SK-N-MC (cell line): ENCODE results near the gene MAP4K5.

Source experiments
- EZH2 ChIP-seq: fragments of 200-600 bp; sonication (generic); IDR thresholded peaks from one replicate; pipeline ENCODE4 v1.6.1; 2017; ENCODE audit warnings: antibody characterized with exemption
- FOXP2 ChIP-seq: optimal IDR thresholded peaks from 2 replicates; pipeline ENCODE3; 2011; ENCODE audit warnings: mild to moderate bottlenecking, moderate library complexity; ENCODE audit not compliant: insufficient read depth; ENCODE audit errors: extremely low read length, control extremely low read depth
- POLR2AphosphoS5 ChIP-seq: IDR thresholded peaks from 2 replicates; pipeline ENCODE4 v1.6.1; 2012; ENCODE audit warnings: mild to moderate bottlenecking, low read depth, low read length, borderline replicate concordance

DNA sequence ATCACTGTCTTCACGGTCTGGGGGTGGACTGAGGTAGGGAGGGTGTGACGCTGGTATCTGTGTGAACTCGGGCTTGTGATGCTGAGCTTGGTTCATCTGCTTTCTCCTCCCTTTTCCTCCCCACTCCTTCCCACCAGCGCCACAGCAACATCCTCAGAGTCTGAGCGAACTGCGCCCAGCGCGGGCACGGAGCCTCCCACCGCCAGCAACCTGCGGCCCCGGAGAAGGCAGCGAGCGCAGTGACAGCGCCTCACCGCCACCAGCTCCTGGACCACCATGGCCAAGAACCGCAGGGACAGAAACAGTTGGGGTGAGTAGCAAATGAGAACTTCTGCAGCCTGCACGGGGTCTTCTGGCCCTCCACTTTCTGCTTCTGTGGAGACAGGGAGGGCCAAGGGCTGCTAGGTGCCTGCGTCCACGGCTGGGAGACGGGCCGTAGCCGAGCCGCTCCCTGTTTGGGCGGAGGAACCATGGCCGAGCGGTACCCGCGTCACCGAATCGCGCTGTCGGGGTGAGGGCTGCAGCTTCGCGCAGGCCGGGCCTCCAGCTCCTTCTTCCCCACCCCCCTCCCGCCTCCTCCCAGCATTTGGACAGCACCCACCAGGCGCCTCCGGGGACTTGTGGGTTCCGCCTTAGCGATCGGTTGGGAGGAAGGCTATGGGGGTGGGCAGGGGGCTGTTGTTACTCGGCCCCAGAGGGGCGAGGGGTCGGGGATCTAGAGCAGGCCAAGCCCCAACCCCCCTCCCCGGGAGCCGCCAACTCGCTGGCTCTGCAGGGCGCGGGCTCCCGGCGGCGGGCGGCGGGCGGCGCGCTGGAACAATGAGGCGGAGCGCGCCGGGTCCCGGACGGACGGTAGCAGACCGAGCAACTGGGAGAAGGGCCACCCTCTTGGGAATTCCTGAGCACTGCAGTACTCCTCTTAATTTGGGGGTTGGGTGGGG is 27.9 kb upstream of the MAP4K5 start, which contains the start of gene ATL1:
- no peak for TF ChIP-seq EZH2
- TF ChIP-seq POLR2AphosphoS5 = no peak
- peak; percentile 51 for TF ChIP-seq FOXP2
